ENCODE data around the gene FETUB. TPM values are rescaled to one million over a fixed set of nuclear protein-coding genes. Genes with fewer than 3 reads are reported as not detected.
A peak's percentile ranks its signal among the peaks of the same experiment; 100 is the strongest.
"Not testable (repeated sequence)": the region's sequence is repeated elsewhere in the genome, so short reads cannot be mapped to it uniquely, and the experiment has no call there.

FETUB gene
- total RNA-seq, 1 experiment from 2014 or later, result not detected

GRCh38 chr3:186678604-186679003, 38.4 kb downstream of the FETUB start:
- no peak for DNase-seq (ENCODE audit: low read depth)

DNA sequence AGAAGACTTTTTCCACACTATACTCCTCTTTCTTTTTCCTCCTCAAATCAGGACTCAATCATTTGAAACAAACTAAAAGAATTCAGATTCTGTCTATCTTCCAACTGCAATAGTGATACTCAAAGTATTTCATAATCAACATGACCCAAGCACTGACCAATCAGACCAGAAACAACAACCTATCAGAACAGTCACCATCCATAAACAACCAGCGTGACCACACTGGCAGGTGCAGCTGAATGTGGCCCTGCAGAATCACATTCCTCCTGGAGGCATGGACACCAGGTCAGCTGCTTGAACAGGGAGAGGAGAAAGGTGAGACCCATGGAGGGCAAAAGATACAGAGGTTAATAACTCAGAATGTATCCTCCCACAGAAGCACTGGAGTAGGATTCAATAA, 39.0 kb downstream of the FETUB start:
- DNase-seq (ENCODE audit: low read depth), result no peak

DNA sequence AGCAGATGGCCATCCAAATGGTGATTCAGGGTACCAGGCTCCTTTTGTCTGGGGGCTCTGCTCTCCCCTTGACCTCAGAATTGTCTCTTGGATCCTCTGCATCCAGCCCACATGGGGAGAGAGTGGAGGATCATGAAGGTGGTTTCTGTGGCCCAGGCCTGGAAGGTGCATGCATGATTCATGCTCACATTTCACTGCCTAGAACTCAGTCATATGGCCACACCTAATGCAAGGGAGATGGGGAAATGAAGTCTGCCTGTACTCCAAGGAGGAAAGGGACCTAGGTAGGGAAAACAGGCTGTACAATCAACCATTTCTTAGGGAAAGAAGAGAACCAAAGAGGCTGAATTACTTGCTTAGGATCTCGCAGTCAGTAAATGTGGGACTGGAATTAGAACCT, 40.7 kb downstream of the FETUB start:
- DNase-seq (ENCODE audit: low read depth), result no peak

- DNase-seq (ENCODE audit: low read depth), result no peak
These were observed 42.6 kb downstream of the FETUB start for GRCh38 chr3:186682812-186683211.

GRCh38 chr3:186683979-186684378, 43.8 kb downstream of the FETUB start:
- DNase-seq (ENCODE audit: low read depth), result no peak

- DNase-seq (ENCODE audit: low read depth), result not testable (repeated sequence)
These were observed 46.3 kb downstream of the FETUB start for GRCh38 chr3:186686475-186686874.

- DNase-seq (ENCODE audit: low read depth), result no peak
These were observed 47.0 kb downstream of the FETUB start for GRCh38 chr3:186687120-186687651.

DNA sequence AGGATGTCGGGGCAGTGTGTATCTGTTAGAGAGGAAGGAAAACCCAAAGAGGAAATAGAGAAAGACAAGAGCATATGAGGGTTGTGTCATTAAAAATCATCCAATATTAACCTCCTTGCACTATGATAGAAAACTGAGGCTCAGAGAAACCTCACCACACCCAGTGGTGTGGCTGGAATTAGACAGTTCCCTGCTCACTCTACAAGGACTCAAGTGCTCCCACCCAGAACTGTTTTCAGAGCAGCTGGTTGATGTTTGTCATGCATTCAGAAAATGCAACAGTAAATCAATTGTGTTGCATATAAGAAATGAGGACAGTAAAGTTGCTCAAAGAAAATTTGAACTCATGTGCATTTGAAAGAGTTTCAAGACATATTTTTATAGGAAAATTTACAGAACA, 50.1 kb downstream of the FETUB start:
- DNase-seq (ENCODE audit: low read depth), result not testable (repeated sequence)

GRCh38 chr3:186691676-186692075, 51.5 kb downstream of the FETUB start:
- DNase-seq (ENCODE audit: low read depth), result peak; percentile 17

DNA sequence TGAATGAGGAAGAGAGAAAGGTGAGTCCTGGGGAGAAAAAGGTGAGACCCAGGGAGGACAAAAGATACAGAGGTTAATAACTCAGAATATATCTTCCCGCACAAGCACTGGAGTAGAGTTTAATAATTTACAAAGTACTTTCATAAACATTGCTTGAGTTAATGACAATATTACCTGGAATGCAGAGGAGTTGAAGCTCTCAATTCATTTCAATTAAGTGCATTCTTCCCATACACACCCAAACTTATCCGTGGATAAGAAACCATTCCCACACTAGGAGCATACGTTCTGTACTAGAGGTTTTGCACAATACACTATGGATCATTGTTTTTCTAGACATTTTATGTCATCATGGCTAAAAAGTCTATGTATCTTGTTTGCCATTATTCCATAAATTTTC, 53.6 kb downstream of the FETUB start:
- no peak for DNase-seq (ENCODE audit: low read depth)

DNA sequence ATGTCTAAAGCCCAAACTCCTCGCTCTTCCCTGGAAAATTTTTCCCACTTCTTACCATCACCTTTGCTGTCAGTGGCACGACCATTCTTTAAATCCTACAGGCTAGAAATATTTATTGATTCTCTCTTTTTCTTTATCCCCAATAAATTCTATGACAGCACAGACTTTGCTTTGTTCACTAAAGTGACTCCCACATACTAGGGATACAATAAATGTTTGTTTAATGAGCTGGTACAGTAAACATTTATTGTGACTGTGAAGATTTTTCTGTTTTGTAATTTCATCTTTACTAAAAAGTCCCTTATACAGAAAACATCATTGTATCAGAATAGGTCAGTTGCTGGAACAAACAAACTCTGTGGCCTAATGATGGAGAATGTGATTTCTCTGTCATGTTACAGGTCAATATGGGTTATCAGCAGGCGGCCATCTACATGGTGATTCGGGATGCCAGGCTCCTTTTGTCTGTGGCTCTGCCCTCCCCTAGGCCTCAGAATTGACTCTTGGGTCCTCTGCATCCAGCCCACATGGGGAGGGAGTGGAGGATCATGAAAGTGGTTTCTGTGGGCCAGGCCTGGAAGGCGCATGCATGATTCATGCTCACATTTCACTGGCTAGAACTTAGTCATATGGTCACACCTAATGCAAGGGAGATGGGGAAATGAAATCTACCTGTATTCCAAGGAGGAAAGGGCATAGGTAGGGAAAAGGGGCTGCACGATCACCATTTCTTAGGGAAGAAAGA, 54.3 kb downstream of the FETUB start:
- no peak for DNase-seq (ENCODE audit: low read depth)

DNA sequence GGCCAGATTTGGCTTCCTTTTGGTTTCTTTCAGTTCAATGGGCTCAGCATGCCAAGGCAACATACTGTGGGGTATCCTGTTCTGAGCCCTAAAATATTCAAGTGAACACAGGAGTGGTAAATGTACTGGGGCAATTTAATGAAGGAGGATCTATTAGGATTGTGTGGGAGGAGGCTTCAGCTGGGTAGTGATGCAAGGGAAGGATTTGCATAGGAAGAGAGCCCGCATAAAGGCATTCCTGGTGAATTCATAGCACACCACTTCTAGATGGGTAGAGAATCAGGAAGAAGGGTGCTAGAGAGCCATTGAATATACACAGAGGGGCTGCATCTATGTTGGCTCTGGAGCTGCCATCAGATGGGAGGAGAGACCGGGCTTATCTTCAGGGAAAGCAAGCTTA, 56.3 kb downstream of the FETUB start:
- no peak for DNase-seq (ENCODE audit: low read depth)

GRCh38 chr3:186697510-186697909, 57.3 kb downstream of the FETUB start:
- DNase-seq (ENCODE audit: low read depth), result no peak

DNA sequence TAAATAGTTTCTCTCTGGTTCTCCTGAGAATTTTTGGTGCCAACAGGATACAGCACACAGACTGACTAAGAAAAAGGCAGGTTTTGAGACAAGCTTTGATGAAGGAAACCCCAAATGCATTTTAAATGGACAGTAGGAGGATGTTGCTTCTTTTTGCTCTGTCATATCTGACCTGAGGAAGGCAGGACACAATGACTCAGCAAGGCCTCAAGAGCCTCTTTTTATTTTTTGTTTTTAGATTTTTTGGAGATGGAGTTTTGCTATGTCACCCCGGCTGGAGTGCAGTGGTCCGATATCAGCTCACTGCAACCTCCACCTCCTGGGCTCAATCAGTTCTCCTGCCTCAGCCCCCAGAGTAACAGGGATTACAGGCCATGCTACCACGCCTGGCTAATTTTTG, 60.1 kb downstream of the FETUB start:
- DNase-seq (ENCODE audit: low read depth), result no peak

- DNase-seq (ENCODE audit: low read depth), result not testable (repeated sequence)
These were observed 62.3 kb downstream of the FETUB start for GRCh38 chr3:186702451-186702850.

Other genes starting within 250 kb of the FETUB start
- 0.49 and 1.1 TPM in 2 replicates for gene CRYGS, start 96.0 kb upstream of the FETUB start, total RNA-seq (2014; rRNA removed; shearing (Covaris generic))
- 18.1 and 22.6 TPM in 2 replicates for gene TBCCD1, start 73.1 kb upstream of the FETUB start, total RNA-seq (2014; rRNA removed; shearing (Covaris generic))
- 80.0 and 94.7 TPM in 2 replicates for gene DNAJB11, start 69.7 kb upstream of the FETUB start, total RNA-seq (2014; rRNA removed; shearing (Covaris generic))
- not detected in 2 replicates for gene AHSG, start 27.3 kb upstream of the FETUB start, total RNA-seq (2014; rRNA removed; shearing (Covaris generic))
- not detected in 2 replicates for gene HRG, start 25.6 kb downstream of the FETUB start, total RNA-seq (2014; rRNA removed; shearing (Covaris generic))
- gene KNG1, start 77.0 kb downstream of the FETUB start, total RNA-seq (2014; rRNA removed; shearing (Covaris generic)), result not detected in 2 replicates
- 465 and 511 TPM in 2 replicates for gene EIF4A2, start 143.2 kb downstream of the FETUB start, total RNA-seq (2014; rRNA removed; shearing (Covaris generic))
- 142 and 161 TPM in 2 replicates for gene RFC4, start 166.1 kb downstream of the FETUB start, total RNA-seq (2014; rRNA removed; shearing (Covaris generic))
- gene ADIPOQ, start 202.3 kb downstream of the FETUB start, total RNA-seq (2014; rRNA removed; shearing (Covaris generic)), result not detected in 2 replicates

Data from RPMI7951 (cell line).